Fibroblast of lung (primary cell): ENCODE measurements around the gene SLC9A3.

Source experiments
- CTCF ChIP-seq, 2 donors: IDR thresholded peaks in 1 of 2; conservative IDR thresholded peaks in 1 of 2; 1 replicate in 1 of 2; 2 replicates in 1 of 2; pipeline ENCODE4 v1.5.1; 2011 to 2012; ENCODE audit warnings: low read length in 2 of 2, control low read depth in 1 of 2, inconsistent platforms in 1 of 2, low read depth in 1 of 2, mild to moderate bottlenecking in 1 of 2
- EZH2 ChIP-seq: IDR thresholded peaks from 2 replicates; pipeline ENCODE4 v1.5.1; 2012; ENCODE audit warnings: low read length, control low read depth, mild to moderate bottlenecking; ENCODE audit errors: missing control alignments

- TF ChIP-seq CTCF (conservative IDR thresholded peaks at IDR 0.05 in 1 of 2, IDR thresholded peaks at IDR 0.05 in 1 of 2; ENCODE audit: low read depth in 1 of 2, low read length in 2 of 2) (no peak), EZH2 (no peak)
Observed at GRCh38 chr5:459562-460272, 64.5 kb downstream of the SLC9A3 start.
